ENCODE measurements around the gene THBS2. TPM values are rescaled to one million over a fixed set of nuclear protein-coding genes. Genes with fewer than 3 reads are reported as not detected.

The THBS2 gene
- total RNA-seq, 3 donors from 2014 or later (not counting 1 experiment from before 2014, with no cell fraction given) = not detected

DNA sequence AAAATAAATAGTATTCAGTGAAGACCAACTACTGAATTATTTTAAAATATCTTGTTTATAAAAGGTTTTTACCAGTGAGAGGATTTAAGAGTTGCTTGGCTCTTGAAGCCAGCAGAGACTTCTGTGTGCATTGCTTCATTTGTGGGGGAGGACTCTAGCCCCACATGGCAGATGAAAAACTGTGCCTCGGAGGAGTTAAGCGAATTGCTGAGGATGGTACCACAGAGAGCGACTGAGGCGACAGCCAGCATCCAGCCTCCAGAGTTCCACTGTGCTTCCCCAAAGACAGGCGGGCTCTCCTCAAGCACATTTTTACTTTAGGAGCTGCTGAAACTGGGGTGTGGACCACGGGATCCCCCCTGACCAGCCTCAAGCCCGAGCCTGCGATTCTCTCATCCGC is 80.7 kb downstream of the THBS2 start:
- no peak overlapping the region for H3K4me3 Mint-ChIP-seq
- intact Hi-C loops (cut with micrococcal nuclease) = no loop called here
- no peaks in the 10 kb centered on the region for H3K9me3 Mint-ChIP-seq
- Histone ChIP-seq H3K27ac (ENCODE audit: low read length) (no peak overlapping the region), H3K9me3 (ENCODE audit: control insufficient read depth, insufficient read depth, low read length) (no peaks in the 10 kb centered on the region), H3K4me1 (ENCODE audit: control insufficient read depth, insufficient read depth, low read length) (no peaks in the 10 kb centered on the region), H3K27me3 (ENCODE audit: control insufficient read depth, insufficient read depth, low read length) (no peaks in the 10 kb centered on the region), H3K36me3 (ENCODE audit: control insufficient read depth, insufficient read depth, low read length) (no peaks in the 10 kb centered on the region), H3K4me3 (ENCODE audit: low read length) (no peak overlapping the region)
- 95% methylated on average over 9 of the region's 9 CpGs for WGBS (ENCODE audit: insufficient coverage)
- DNase-seq = no peak
- H3K4me1 Mint-ChIP-seq = no peaks in the 10 kb centered on the region
- no peaks in the 10 kb centered on the region for H3K36me3 Mint-ChIP-seq
- no peak for ATAC-seq
- TF ChIP-seq, protein P1, sequence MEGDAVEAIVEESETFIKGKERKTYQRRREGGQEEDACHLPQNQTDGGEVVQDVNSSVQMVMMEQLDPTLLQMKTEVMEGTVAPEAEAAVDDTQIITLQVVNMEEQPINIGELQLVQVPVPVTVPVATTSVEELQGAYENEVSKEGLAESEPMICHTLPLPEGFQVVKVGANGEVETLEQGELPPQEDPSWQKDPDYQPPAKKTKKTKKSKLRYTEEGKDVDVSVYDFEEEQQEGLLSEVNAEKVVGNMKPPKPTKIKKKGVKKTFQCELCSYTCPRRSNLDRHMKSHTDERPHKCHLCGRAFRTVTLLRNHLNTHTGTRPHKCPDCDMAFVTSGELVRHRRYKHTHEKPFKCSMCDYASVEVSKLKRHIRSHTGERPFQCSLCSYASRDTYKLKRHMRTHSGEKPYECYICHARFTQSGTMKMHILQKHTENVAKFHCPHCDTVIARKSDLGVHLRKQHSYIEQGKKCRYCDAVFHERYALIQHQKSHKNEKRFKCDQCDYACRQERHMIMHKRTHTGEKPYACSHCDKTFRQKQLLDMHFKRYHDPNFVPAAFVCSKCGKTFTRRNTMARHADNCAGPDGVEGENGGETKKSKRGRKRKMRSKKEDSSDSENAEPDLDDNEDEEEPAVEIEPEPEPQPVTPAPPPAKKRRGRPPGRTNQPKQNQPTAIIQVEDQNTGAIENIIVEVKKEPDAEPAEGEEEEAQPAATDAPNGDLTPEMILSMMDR (IDR thresholded peaks at IDR 0.05) = no peak
- no peak overlapping the region for H3K27ac Mint-ChIP-seq
- H3K27me3 Mint-ChIP-seq (ENCODE audit: low read depth in 2 of 2) = peaks cover 0 to 4% of the 10 kb centered on the region in 2 donors

- Mint-ChIP-seq H3K27ac (no peak overlapping the region), H3K4me3 (no peak overlapping the region), H3K36me3 (no peaks in the 10 kb centered on the region), H3K9me3 (no peaks in the 10 kb centered on the region), H3K4me1 (no peaks in the 10 kb centered on the region), H3K27me3 (ENCODE audit: low read depth in 2 of 2) (peaks cover 0 to 4% of the 10 kb centered on the region in 2 donors)
- no peaks in the 10 kb centered on the region for H3K4me1 ChIP-seq (ENCODE audit: control insufficient read depth, insufficient read depth, low read length)
- TF ChIP-seq, protein P1 (IDR thresholded peaks at IDR 0.05) = no peak
- H3K4me3 ChIP-seq (ENCODE audit: low read length) = no peak overlapping the region
- no peaks in the 10 kb centered on the region for H3K36me3 ChIP-seq (ENCODE audit: control insufficient read depth, insufficient read depth, low read length)
- intact Hi-C loops (cut with micrococcal nuclease) = no loop called here
- H3K27me3 ChIP-seq (ENCODE audit: control insufficient read depth, insufficient read depth, low read length) = no peaks in the 10 kb centered on the region
- H3K27ac ChIP-seq (ENCODE audit: low read length) = no peak overlapping the region
- 64% methylated on average over 12 of the region's 12 CpGs for WGBS (ENCODE audit: insufficient coverage)
- ATAC-seq = no peak
- DNase-seq = no peak
- H3K9me3 ChIP-seq (ENCODE audit: control insufficient read depth, insufficient read depth, low read length) = no peaks in the 10 kb centered on the region
Measured at GRCh38 chr6:169172456-169172855, 81.2 kb downstream of the THBS2 start.

- DNase-seq = no peak
- H3K27me3 ChIP-seq (ENCODE audit: control insufficient read depth, insufficient read depth, low read length) = no peaks in the 10 kb centered on the region
- H3K9me3 Mint-ChIP-seq = no peaks in the 10 kb centered on the region
- no peak overlapping the region for H3K4me3 ChIP-seq (ENCODE audit: low read length)
- peaks cover 0 to 4% of the 10 kb centered on the region in 2 donors for H3K27me3 Mint-ChIP-seq (ENCODE audit: low read depth in 2 of 2)
- 95% methylated on average over 8 of the region's 8 CpGs for WGBS (ENCODE audit: insufficient coverage)
- H3K4me1 Mint-ChIP-seq = no peaks in the 10 kb centered on the region
- no peak overlapping the region for H3K27ac Mint-ChIP-seq
- no peak overlapping the region for H3K27ac ChIP-seq (ENCODE audit: low read length)
- no peaks in the 10 kb centered on the region for H3K9me3 ChIP-seq (ENCODE audit: control insufficient read depth, insufficient read depth, low read length)
- H3K4me1 ChIP-seq (ENCODE audit: control insufficient read depth, insufficient read depth, low read length) = no peaks in the 10 kb centered on the region
- TF ChIP-seq, protein P1 (IDR thresholded peaks at IDR 0.05) = no peak
- no peaks in the 10 kb centered on the region for H3K36me3 ChIP-seq (ENCODE audit: control insufficient read depth, insufficient read depth, low read length)
- intact Hi-C loops (cut with micrococcal nuclease) = no loop called here
- no peak for ATAC-seq
- H3K36me3 Mint-ChIP-seq = no peaks in the 10 kb centered on the region
- no peak overlapping the region for H3K4me3 Mint-ChIP-seq
Measured at GRCh38 chr6:169171951-169172350, 81.7 kb downstream of the THBS2 start.

DNA sequence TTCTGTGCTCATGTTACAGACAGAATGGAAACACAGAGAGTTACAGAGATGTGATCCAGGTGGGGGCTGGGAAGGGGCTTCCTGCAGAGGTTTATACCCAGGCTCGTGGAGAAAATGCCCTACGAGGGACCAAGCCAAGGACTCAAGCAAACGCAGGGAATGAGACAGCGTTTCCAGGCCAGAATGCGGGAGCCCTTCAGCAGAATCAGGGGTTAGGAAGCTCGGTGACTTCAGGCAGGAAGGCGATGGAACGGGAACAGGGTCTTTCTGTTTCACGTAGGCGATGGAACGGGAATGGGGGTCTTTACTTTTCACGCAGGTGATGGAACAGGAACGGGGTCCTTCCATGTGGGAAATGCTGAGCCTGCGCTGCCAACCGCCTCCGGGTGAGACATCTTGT is 82.6 kb downstream of the THBS2 start:
- ATAC-seq (no peak), DNase-seq (no peak)
- 92% methylated on average over 15 of the region's 16 CpGs for WGBS (ENCODE audit: insufficient coverage)
- Mint-ChIP-seq H3K27me3 (ENCODE audit: low read depth in 2 of 2) (peaks cover 0 to 4% of the 10 kb centered on the region in 2 donors), H3K27ac (no peak overlapping the region), H3K4me1 (no peaks in the 10 kb centered on the region), H3K4me3 (no peak overlapping the region), H3K9me3 (no peaks in the 10 kb centered on the region), H3K36me3 (no peaks in the 10 kb centered on the region)
- no peaks in the 10 kb centered on the region for H3K27me3 ChIP-seq (ENCODE audit: control insufficient read depth, insufficient read depth, low read length)
- no peak overlapping the region for H3K4me3 ChIP-seq (ENCODE audit: low read length)
- TF ChIP-seq, protein P1 (IDR thresholded peaks at IDR 0.05) = no peak
- no peaks in the 10 kb centered on the region for H3K4me1 ChIP-seq (ENCODE audit: control insufficient read depth, insufficient read depth, low read length)
- intact Hi-C loops (cut with micrococcal nuclease) = no loop called here
- no peak overlapping the region for H3K27ac ChIP-seq (ENCODE audit: low read length)
- H3K36me3 ChIP-seq (ENCODE audit: control insufficient read depth, insufficient read depth, low read length) = no peaks in the 10 kb centered on the region
- H3K9me3 ChIP-seq (ENCODE audit: control insufficient read depth, insufficient read depth, low read length) = no peaks in the 10 kb centered on the region

Measured in natural killer cell (primary cell).